PC-9 (cell line): ENCODE data around the gene S100A5. TPM values are rescaled to one million over a fixed set of nuclear protein-coding genes. Genes with fewer than 3 reads are reported as not detected.
A peak's percentile ranks its signal among the peaks of the same experiment; 100 is the strongest.
"Not testable (repeated sequence)": the region's sequence is repeated elsewhere in the genome, so short reads cannot be mapped to it uniquely, and the experiment has no call there.

Experiments
- BruUV-seq: library from RNA; stranded (reverse); fragments of 400-500 nt; replicated peaks from 2 replicates; lab custom pipeline; 2021; lab: Mats Ljungman, UMichigan
- CTCF ChIA-PET: fragments of 300-600 bp; sonication (Branson Sonifier 250); formaldehyde crosslinking; loops from one replicate; lab custom pipeline; 2022; ENCODE audit warnings: antibody characterized with exemption; lab: Charles Lee
- POLR2A ChIA-PET: fragments of 300-600 bp; sonication (Branson Sonifier 250); formaldehyde crosslinking; loops from one replicate; lab custom pipeline; 2022; ENCODE audit warnings: antibody characterized with exemption; ENCODE audit not compliant: unreplicated experiment; lab: Charles Lee
- DNase-seq, 2 experiments: peaks; one replicate each; pipeline versions ENCODE4 v3.0.0 to v3.0.0-alpha.2; 2015 to 2022; ENCODE audit warnings: mixed read lengths in 1 of 2
- H2AFZ ChIP-seq: fragments of 200-600 bp; sonication (generic); 2 replicates; pipeline ENCODE4 v1.8.1; 2017; ENCODE audit warnings: antibody characterized with exemption
- H3F3A ChIP-seq: fragments of 200-600 bp; sonication (generic); 2 replicates; pipeline ENCODE4 v1.8.1; 2017; ENCODE audit warnings: antibody characterized with exemption, mild to moderate bottlenecking, low read depth; ENCODE audit not compliant: insufficient read depth
- H3K27ac ChIP-seq: fragments of 200-600 bp; sonication (generic); 2 replicates; pipeline ENCODE4 v1.6.1; 2016; ENCODE audit warnings: mixed run types
- H3K27me3 ChIP-seq: fragments of 200-600 bp; sonication (generic); 2 replicates; pipeline ENCODE4 v1.6.1; 2016; ENCODE audit warnings: low read depth, mixed run types; ENCODE audit not compliant: insufficient read depth
- H3K36me3 ChIP-seq: fragments of 200-600 bp; sonication (generic); 2 replicates; pipeline ENCODE4 v1.6.1; 2016; ENCODE audit warnings: low read depth, mixed run types
- H3K4me1 ChIP-seq: fragments of 200-600 bp; sonication (generic); replicated peaks from 2 replicates; pipeline ENCODE4 v1.6.1; 2016; ENCODE audit warnings: mixed run types; ENCODE audit not compliant: insufficient read depth
- H3K4me2 ChIP-seq: fragments of 200-600 bp; sonication (generic); 2 replicates; pipeline ENCODE4 v1.6.1; 2017; ENCODE audit warnings: mixed run types
- H3K4me3 ChIP-seq: fragments of 200-600 bp; sonication (generic); 2 replicates; pipeline ENCODE4 v1.6.1; 2016; ENCODE audit warnings: mixed run types
- H3K79me2 ChIP-seq: fragments of 200-600 bp; sonication (generic); 2 replicates; pipeline ENCODE4 v1.6.1; 2017; ENCODE audit warnings: low read depth, mixed run types
- H3K9me2 ChIP-seq: fragments of 200-600 bp; sonication (generic); 2 replicates; pipeline ENCODE4 v1.8.1; 2017; ENCODE audit warnings: mild to moderate bottlenecking; ENCODE audit not compliant: insufficient read depth
- H3K9me3 ChIP-seq: fragments of 200-600 bp; sonication (generic); 2 replicates; pipeline ENCODE4 v1.8.1; 2016; ENCODE audit warnings: low read depth; ENCODE audit not compliant: insufficient read depth
- H4K20me1 ChIP-seq: fragments of 200-600 bp; sonication (generic); 2 replicates; pipeline ENCODE4 v1.8.1; 2017; ENCODE audit not compliant: insufficient read depth
- CTCF ChIP-seq: fragments of 200-600 bp; sonication (generic); conservative IDR thresholded peaks from 2 replicates; pipeline ENCODE4 v1.6.1; 2017; ENCODE audit warnings: mixed run types, antibody characterized with exemption, mild to moderate bottlenecking, moderate library complexity
- EZH2 ChIP-seq: fragments of 200-600 bp; sonication (generic); IDR thresholded peaks from 2 replicates; pipeline ENCODE4 v1.8.0; 2017; ENCODE audit warnings: antibody characterized with exemption, low read depth
- intact Hi-C: fragments of 100-400 bp; cut with micrococcal nuclease; formaldehyde crosslinking; loops from one replicate; pipeline ENCODE4 v1.10.0; 2022; ENCODE audit not compliant: unreplicated experiment
- total RNA-seq: library from RNA; stranded (reverse); gene quantifications from 2 replicates; pipeline ENCODE4 v1.2.3, GENCODE V29; 2021

Gene S100A5
- total RNA-seq, 1 experiment from 2014 or later = 11.1 TPM

DNA sequence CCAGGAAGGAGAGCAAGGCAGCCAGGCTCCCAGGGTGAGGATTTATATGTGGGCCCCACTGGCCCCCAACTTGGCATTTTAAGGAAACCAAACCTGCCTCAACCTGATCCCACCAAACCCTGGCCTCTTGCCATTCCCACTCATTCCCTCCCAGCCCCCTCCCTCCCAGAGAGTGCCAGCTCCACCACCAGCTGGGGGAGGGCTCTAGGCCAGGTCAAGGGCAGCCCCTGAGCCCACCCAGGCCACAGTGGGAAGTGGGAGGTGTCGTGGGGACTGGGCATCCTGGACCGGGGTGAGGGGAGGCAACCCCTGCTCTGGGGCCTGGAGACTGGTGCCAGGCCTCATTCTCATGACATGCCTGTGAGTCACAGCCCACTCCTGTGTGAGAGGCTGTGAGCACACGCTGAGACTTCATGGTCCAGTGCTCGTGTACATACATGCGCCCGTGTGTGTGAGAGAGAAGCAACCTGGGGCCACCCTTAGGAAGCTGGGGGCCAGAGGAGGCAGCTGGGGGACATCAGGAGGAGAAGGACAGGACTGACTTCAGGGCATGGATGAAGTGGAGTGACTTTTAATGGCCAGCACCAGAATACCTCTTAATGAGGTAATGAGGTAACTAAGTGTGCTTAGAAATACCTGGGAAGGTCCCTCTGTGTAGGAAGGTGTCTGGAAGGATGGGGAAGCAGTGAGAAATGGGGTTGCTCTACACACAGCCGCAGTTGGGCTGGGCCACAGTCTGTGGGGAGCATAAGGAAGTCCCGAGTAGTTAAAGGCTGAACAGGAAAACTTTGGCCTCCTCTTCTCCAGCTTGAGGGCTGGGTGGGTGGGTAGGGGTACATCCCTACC, 25.0 kb upstream of the S100A5 start, which contains the start of gene S100A2:
Gene S100A2 (minus strand): TSS at position 316 of the 846 bp plus-strand sequence. CDS start 1,967 bp downstream, outside the sequence.
- no peak for TF ChIP-seq CTCF
- TF ChIP-seq EZH2 = no peak
- peak within 1 kb of the TSS; percentile 97 for H3K27ac ChIP-seq

DNA sequence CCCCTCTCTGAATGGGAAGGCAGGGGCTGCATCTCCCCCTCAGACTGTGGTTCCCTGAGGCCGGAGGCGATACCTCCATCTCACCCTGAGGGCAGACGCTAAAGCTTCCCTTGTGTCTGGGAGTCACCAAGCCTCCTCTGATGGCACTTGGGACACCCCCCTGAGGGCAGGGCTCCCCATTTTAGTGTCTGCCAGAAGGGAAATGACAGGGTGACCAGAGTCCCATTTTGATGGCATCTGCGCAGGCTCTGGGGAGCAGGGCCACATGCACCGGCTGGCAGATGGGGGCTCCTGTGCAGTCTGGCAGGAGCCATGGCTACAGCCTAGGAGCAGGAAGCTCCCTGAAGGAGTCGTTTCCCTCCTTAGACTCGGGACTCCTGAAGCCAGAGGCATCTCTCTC, 23.3 kb upstream of the S100A5 start:
- intact Hi-C loops = loop anchor here (10.0 kb wide), 1 partner anchor 401 kb away; the partner anchor contains the start of genes CREB3L4 and SLC39A1
- DNase-seq = no peak
- Histone ChIP-seq H3K27me3 (no peaks in the 10 kb centered on the region), H3K79me2 (no peaks in the 10 kb centered on the region), H2AFZ (no peak overlapping the region), H3K27ac (peak overlapping the region; percentile 97), H4K20me1 (no peaks in the 10 kb centered on the region), H3K36me3 (no peaks in the 10 kb centered on the region), H3K9me3 (no peaks in the 10 kb centered on the region), H3K4me3 (no peak overlapping the region), H3F3A (peaks cover 42% of the 10 kb centered on the region), H3K9me2 (no peaks in the 10 kb centered on the region), H3K4me1 (peaks cover 55% of the 10 kb centered on the region), H3K4me2 (peak overlapping the region; percentile 72)
- CTCF ChIA-PET = no interaction called here
- no TSS peak for BruUV-seq
- POLR2A ChIA-PET = interaction anchor here (0.6 kb wide), 1 partner anchor 19 kb away, joined by 7 read pairs; no protein-coding TSS in a partner anchor
- TF ChIP-seq EZH2 (no peak), CTCF (no peak)

More for the DNA sequence above, 25.0 kb upstream of the S100A5 start, which contains the start of gene S100A2:
- peak; percentile 65 to 86 for DNase-seq
- no peaks in the 10 kb centered on the region for H3K79me2 ChIP-seq
- no peak within 1 kb of the TSS for H2AFZ ChIP-seq
- H3K4me2 ChIP-seq = peak within 1 kb of the TSS; percentile 72
- peak within 1 kb of the TSS; percentile 2; the same call in 1 of the 2 replicates for H3K4me3 ChIP-seq
- intact Hi-C loops = loop anchor here (2.0 to 10.0 kb wide), 4 partner anchors 17 to 422 kb away; partner anchors contain the start of genes CREB3L4, RAB13, S100A3 and SLC39A1
- no peaks in the 10 kb centered on the region for H4K20me1 ChIP-seq
- ChIA-PET CTCF (interaction anchor here (0.5 to 1.2 kb wide), 9 partner anchors 21 to 1475 kb away, joined by 3 to 6 read pairs (median 4); partner anchors contain the start of genes S100A13, S100A5 and S100A6), POLR2A (interaction anchor here (0.5 to 2.2 kb wide), 18 partner anchors 20 to 619 kb away, joined by 3 to 26 read pairs (median 6); partner anchors contain the start of genes CHTOP, RPS27, S100A14 and S100A4)
- no peaks in the 10 kb centered on the region for H3K9me2 ChIP-seq
- peaks cover 56% of the 10 kb centered on the region for H3K4me1 ChIP-seq
- no TSS peak for BruUV-seq
- H3K27me3 ChIP-seq = no peaks in the 10 kb centered on the region
- no peaks in the 10 kb centered on the region for H3K9me3 ChIP-seq
- peaks cover 40% of the 10 kb centered on the region for H3F3A ChIP-seq
- H3K36me3 ChIP-seq = no peaks in the 10 kb centered on the region

DNA sequence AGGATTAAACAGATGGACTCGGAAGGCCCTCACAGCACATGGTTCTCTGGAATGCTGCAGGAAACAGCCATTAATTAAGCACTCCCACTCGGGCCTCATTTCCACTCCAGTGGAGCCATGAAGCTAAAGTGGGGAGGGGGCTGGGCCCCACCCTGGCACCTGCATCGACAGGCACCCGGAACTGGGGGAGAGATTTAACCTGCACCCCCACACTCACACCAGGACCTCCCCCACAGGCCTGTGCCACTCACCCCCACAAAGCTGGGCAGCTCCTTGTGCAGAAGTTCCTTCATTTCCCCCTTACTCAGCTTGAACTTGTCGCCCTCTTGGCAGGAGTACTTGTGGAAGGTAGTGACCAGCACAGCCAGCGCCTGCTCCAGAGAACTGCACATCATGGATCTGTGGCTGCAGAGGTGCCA, 22.8 kb upstream of the S100A5 start:
- no peak overlapping the region for H3K4me3 ChIP-seq
- DNase-seq = no peak
- intact Hi-C loops = loop anchor here (10.0 kb wide), 1 partner anchor 401 kb away; the partner anchor contains the start of genes CREB3L4 and SLC39A1
- H3K27ac ChIP-seq = peak overlapping the region; percentile 97; the same call in 1 of the 2 replicates
- H3K79me2 ChIP-seq = no peaks in the 10 kb centered on the region
- CTCF ChIA-PET = interaction anchor here (0.7 kb wide), 1 partner anchor 406 kb away, joined by 7 read pairs; no protein-coding TSS in a partner anchor
- no peaks in the 10 kb centered on the region for H3K9me2 ChIP-seq
- no peaks in the 10 kb centered on the region for H4K20me1 ChIP-seq
- H3K9me3 ChIP-seq = no peaks in the 10 kb centered on the region
- H3F3A ChIP-seq = peaks cover 42% of the 10 kb centered on the region
- no TSS peak for BruUV-seq
- no peak for TF ChIP-seq EZH2
- TF ChIP-seq CTCF = no peak
- no peaks in the 10 kb centered on the region for H3K36me3 ChIP-seq
- 0 out of 2 replicates have a peak overlapping the region, but pooled peaks have one; percentile 72 for H3K4me2 ChIP-seq
- H3K4me1 ChIP-seq = peaks cover 51% of the 10 kb centered on the region
- H3K27me3 ChIP-seq = no peaks in the 10 kb centered on the region
- POLR2A ChIA-PET = no interaction called here
- H2AFZ ChIP-seq = no peak overlapping the region

- not testable (repeated sequence) for DNase-seq, H3K79me2 ChIP-seq
Measured at GRCh38 chr1:153562021-153562420, 21.3 kb upstream of the S100A5 start.

More at GRCh38 chr1:153562021-153562420, 21.3 kb upstream of the S100A5 start:
- H3K36me3 ChIP-seq, H3K27me3 ChIP-seq, H3K27ac ChIP-seq, H4K20me1 ChIP-seq, H3K4me2 ChIP-seq, H2AFZ ChIP-seq, H3K4me3 ChIP-seq, H3K9me2 ChIP-seq, H3K9me3 ChIP-seq, CTCF ChIA-PET, BruUV-seq: not testable (repeated sequence)
- POLR2A ChIA-PET = interaction anchor here (0.6 kb wide), 1 partner anchor 110 kb away, joined by 3 read pairs; no protein-coding TSS in a partner anchor
- Histone ChIP-seq H3K4me1 (peaks cover 37% of the 10 kb centered on the region), H3F3A (peaks cover 28% of the 10 kb centered on the region)
- intact Hi-C loops = loop anchor here (10.0 kb wide), 1 partner anchor 403 kb away; the partner anchor contains the start of genes CREB3L4 and SLC39A1
